ENCODE data around the gene ZDHHC17. TPM values are rescaled to one million over a fixed set of nuclear protein-coding genes. Genes with fewer than 3 reads are reported as not detected.

Gene ZDHHC17
- total RNA-seq, 2 experiments from 2014 or later = 17.6 to 22.7 TPM

DNA sequence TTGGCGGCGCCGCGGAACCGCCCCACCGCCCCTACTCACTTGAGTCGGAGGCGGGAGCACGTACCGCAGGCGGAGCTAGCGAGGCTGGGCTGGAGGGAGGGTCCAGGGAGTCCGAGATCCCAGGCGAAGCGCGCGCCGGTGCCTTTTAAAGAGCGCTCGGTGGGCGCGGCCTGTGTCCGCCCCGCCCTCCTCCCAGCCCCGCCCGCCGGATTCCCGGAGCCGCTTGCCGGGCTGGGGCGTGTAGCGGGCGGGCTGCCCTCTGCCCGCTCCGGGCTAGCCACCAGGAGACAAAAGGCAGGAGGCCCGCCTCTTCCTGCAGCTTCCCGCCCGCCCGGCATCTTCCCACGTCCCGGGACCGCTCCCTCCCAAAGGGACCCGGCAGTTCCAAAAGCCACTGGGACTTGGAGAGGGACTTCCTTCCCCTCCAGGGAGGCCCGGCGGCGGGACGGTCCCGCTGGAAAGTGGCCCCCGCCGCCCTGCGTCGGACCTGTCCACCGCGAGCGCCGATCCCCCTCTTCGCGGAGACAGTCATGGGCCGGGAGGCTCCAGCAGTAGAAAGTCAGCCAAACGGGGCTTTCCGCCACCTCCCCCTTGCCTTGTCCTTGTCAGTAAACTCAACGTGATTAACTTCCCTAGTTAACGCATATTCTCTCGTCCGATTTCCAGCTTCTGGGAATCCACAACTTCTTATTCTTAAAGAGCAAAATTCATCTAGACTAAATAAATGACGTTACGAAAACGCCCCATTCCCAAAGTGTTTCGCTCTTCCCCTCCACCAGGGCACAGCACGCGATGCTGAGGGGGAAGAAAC is 115.2 kb downstream of the ZDHHC17 start, which contains the start of gene CSRP2:
Gene CSRP2 (minus strand): TSS at position 121 of the 811 bp plus-strand sequence. CDS start 12,759 bp downstream, outside the sequence.
- Mint-ChIP-seq H3K9me3 (ENCODE audit: low read depth) (no peaks in the 10 kb centered on the region), H3K4me3 (peak within 1 kb of the TSS; percentile 76), H3K4me1 (peaks cover 14% of the 10 kb centered on the region), H3K27me3 (peaks cover 37% of the 10 kb centered on the region), H3K36me3 (ENCODE audit: low read depth) (no peaks in the 10 kb centered on the region), H3K27ac (peak within 1 kb of the TSS; percentile 23)
- ATAC-seq (peak; percentile 95), DNase-seq (peak; percentile 86)
- intact Hi-C loops (cut with DNase I, micrococcal nuclease) = loop anchor here (1.0 to 10.0 kb wide), 5 partner anchors 11 to 320 kb away; partner anchors contain the start of genes OSBPL8 (in 1 of the 2) and ZDHHC17 (in 1 of the 2)
- ChIA-PET POLR2A (no interaction called here), CTCF (interaction anchor here (0.6 to 1.0 kb wide), 3 partner anchors 23 to 132 kb away, joined by 3 to 4 read pairs (median 3); no protein-coding TSS in a partner anchor)

DNA sequence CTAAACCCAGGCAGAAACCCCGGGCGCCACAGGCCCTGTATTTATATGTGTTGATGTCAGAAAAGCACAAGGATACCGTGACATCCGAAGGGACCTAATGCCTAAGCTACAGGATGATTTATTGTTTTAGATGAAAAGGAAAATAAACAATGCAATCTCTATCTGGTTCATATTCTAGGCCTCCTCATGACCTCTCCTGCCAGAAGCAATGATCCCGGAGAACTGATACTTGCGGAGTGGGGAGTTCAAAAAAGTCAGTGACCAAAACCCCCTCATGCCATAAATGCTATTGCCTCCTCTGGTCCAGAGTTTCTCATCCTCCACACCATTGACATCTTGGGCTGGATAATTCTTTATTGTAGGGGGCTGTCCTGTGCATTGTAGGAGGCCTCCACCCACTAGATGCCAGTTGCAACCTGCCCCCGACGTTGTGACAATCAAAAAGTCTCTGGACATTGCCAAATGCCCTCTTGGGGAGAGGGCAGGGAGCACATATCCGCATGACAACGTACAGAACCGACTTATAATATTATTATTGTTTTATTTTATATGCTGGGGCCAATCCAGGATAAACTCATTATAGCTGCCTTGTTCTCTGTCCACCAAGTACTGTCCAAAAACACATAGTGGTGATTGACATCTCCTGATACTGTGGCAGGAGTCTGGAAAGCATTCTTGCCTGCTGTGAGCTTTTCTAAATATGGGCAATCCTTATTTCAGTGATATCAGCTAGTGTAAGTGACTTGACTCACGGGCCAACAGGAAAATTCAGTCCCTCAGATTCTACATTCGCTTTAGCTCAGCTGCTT is 116.0 kb downstream of the ZDHHC17 start:
- intact Hi-C loops (cut with DNase I, micrococcal nuclease) = loop anchor here (1.0 to 10.0 kb wide), 5 partner anchors 10 to 321 kb away; partner anchors contain the start of genes OSBPL8 (in 1 of the 2) and ZDHHC17 (in 1 of the 2)
- Mint-ChIP-seq H3K4me1 (peaks cover 14% of the 10 kb centered on the region), H3K27me3 (peaks cover 32% of the 10 kb centered on the region), H3K36me3 (ENCODE audit: low read depth) (no peaks in the 10 kb centered on the region), H3K27ac (no peak overlapping the region), H3K4me3 (peak overlapping the region; percentile 76), H3K9me3 (ENCODE audit: low read depth) (no peaks in the 10 kb centered on the region)
- CTCF ChIA-PET = interaction anchor here (1.0 kb wide), 1 partner anchor 131 kb away, joined by 3 read pairs; no protein-coding TSS in a partner anchor
- DNase-seq (peak; percentile 13), ATAC-seq (no peak)
- POLR2A ChIA-PET = no interaction called here

- no peak overlapping the region for H3K27ac Mint-ChIP-seq
- no peak overlapping the region for H3K4me3 Mint-ChIP-seq
- POLR2A ChIA-PET = no interaction called here
- no peak for DNase-seq
- no peaks in the 10 kb centered on the region for H3K9me3 Mint-ChIP-seq (ENCODE audit: low read depth)
- no peak for ATAC-seq
- intact Hi-C loops (cut with DNase I, micrococcal nuclease) = no loop called here
- CTCF ChIA-PET = interaction anchor here (0.6 kb wide), 1 partner anchor 10 kb away, joined by 3 read pairs; no protein-coding TSS in a partner anchor
- peaks cover 28% of the 10 kb centered on the region for H3K27me3 Mint-ChIP-seq
- H3K4me1 Mint-ChIP-seq = peaks cover 14% of the 10 kb centered on the region
- no peaks in the 10 kb centered on the region for H3K36me3 Mint-ChIP-seq (ENCODE audit: low read depth)
Measured at GRCh38 chr12:76880519-76881023, 116.7 kb downstream of the ZDHHC17 start.

DNA sequence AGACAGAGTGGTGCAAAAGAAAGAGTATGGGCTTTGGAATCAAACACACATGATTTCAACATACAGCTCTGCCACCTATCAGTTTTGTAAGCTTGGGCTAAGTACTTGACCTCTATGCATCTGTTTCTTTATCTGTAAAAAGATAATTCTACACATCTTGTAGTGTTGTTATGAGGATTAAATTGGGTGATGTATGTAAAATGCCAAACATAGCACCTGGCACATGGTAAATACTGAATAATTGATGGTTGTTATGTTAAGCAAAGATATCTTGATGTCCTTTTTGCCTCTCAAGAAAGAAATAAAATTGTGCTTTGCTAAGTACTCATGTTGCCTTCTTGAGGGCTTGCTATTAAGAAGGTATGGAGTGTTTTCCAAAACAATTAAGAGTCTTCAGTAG is 117.2 kb downstream of the ZDHHC17 start:
- ATAC-seq (no peak), DNase-seq (no peak)
- H3K27me3 Mint-ChIP-seq = peaks cover 26% of the 10 kb centered on the region
- H3K9me3 Mint-ChIP-seq (ENCODE audit: low read depth) = no peaks in the 10 kb centered on the region
- no peak overlapping the region for H3K4me3 Mint-ChIP-seq
- intact Hi-C loops (cut with DNase I, micrococcal nuclease) = no loop called here
- ChIA-PET POLR2A (no interaction called here), CTCF (interaction anchor here (0.6 kb wide), 1 partner anchor 11 kb away, joined by 3 read pairs; no protein-coding TSS in a partner anchor)
- H3K4me1 Mint-ChIP-seq = peaks cover 14% of the 10 kb centered on the region
- H3K27ac Mint-ChIP-seq = no peak overlapping the region
- no peaks in the 10 kb centered on the region for H3K36me3 Mint-ChIP-seq (ENCODE audit: low read depth)

DNA sequence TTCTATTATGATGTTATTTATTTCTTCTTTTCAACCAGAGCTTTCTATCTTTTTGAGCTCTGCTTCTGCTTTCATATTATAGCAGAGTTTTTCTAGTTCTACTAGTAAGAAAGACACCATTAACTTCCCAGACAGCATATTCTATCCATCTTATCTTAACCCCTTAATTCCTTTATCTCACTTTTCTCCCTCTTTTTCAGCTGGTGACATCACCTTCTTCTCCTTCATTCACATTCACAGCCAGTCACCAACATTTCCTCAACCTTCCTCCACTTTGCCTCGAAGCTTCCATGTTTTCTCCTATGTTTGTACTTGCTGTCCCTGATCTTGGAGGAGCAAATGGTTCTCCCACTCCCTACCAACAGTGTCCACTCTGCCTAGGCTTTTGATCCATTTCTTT is 118.5 kb downstream of the ZDHHC17 start:
- H3K4me3 Mint-ChIP-seq = no peak overlapping the region
- no peak overlapping the region for H3K27ac Mint-ChIP-seq
- intact Hi-C loops (cut with DNase I, micrococcal nuclease) = no loop called here
- H3K27me3 Mint-ChIP-seq = peaks cover 22% of the 10 kb centered on the region
- ChIA-PET CTCF (interaction anchor here (0.6 to 1.2 kb wide), 3 partner anchors 69 to 906 kb away, joined by 3 read pairs; no protein-coding TSS in a partner anchor), POLR2A (no interaction called here)
- DNase-seq (no peak), ATAC-seq (no peak)
- H3K9me3 Mint-ChIP-seq (ENCODE audit: low read depth) = no peaks in the 10 kb centered on the region
- H3K36me3 Mint-ChIP-seq (ENCODE audit: low read depth) = no peaks in the 10 kb centered on the region
- H3K4me1 Mint-ChIP-seq = peaks cover 13% of the 10 kb centered on the region

- CTCF ChIA-PET = interaction anchor here (0.9 kb wide), 1 partner anchor 16 kb away, joined by 3 read pairs; no protein-coding TSS in a partner anchor
- no peak for DNase-seq
- Mint-ChIP-seq H3K4me3 (no peak overlapping the region), H3K9me3 (ENCODE audit: low read depth) (no peaks in the 10 kb centered on the region), H3K27ac (no peak overlapping the region), H3K27me3 (peaks cover 16% of the 10 kb centered on the region), H3K4me1 (peaks cover 6% of the 10 kb centered on the region), H3K36me3 (ENCODE audit: low read depth) (no peaks in the 10 kb centered on the region)
- no peak for ATAC-seq
- POLR2A ChIA-PET = no interaction called here
- intact Hi-C loops (cut with DNase I, micrococcal nuclease) = no loop called here
Measured at GRCh38 chr12:76883151-76883550, 119.2 kb downstream of the ZDHHC17 start.

DNA sequence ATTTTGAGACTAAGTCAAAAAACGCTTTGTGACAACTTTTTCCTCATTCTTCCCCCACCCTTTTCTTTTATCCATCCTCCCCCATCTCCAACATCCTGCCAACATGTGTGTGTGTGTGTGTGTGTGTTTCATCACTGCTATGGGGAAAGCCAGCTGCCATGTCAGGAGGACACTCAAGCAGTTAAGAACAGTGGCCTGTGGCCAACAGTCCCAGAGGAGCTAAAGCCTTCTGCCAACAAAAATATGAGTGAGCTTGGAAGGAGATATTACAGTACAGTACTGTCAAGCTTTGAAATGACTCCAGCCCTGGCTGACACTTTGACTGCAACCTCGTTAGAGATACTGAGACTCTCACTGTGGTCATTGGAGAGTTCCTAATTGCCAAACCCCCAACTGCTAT is 119.9 kb downstream of the ZDHHC17 start:
- ATAC-seq = no peak
- H3K4me1 Mint-ChIP-seq = peaks cover 3% of the 10 kb centered on the region
- no peak overlapping the region for H3K4me3 Mint-ChIP-seq
- no peak for DNase-seq
- intact Hi-C loops (cut with DNase I, micrococcal nuclease) = no loop called here
- CTCF ChIA-PET = interaction anchor here (0.6 to 0.9 kb wide), 2 partner anchors 17 to 49 kb away, joined by 3 read pairs; no protein-coding TSS in a partner anchor
- no peaks in the 10 kb centered on the region for H3K9me3 Mint-ChIP-seq (ENCODE audit: low read depth)
- no peaks in the 10 kb centered on the region for H3K36me3 Mint-ChIP-seq (ENCODE audit: low read depth)
- H3K27ac Mint-ChIP-seq = no peak overlapping the region
- POLR2A ChIA-PET = no interaction called here
- peaks cover 13% of the 10 kb centered on the region for H3K27me3 Mint-ChIP-seq

DNA sequence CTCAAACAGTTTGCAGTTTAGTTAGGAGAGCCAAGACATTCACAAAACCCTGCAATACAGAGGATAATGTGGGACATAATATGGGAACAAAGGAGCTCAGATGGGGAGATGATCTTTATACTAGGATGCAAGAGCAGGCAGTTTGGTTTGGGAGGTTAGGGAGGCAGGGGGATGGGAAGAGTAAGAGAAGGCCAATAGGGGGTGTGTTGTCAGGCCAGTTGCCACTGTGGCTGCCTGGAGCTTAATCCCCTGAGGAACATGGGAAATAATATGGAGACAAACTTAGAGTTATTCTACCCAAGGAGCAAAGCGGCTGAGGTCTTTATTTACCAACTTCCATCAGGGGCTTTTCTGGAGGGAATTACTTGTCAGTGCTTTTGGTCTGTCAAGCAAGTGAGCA is 124.9 kb downstream of the ZDHHC17 start:
- Mint-ChIP-seq H3K4me1 (peaks cover 18% of the 10 kb centered on the region), H3K27ac (no peak overlapping the region), H3K9me3 (ENCODE audit: low read depth) (no peaks in the 10 kb centered on the region), H3K4me3 (no peak overlapping the region), H3K36me3 (ENCODE audit: low read depth) (no peaks in the 10 kb centered on the region), H3K27me3 (peaks cover 6% of the 10 kb centered on the region)
- ChIA-PET CTCF (no interaction called here), POLR2A (no interaction called here)
- no peak for ATAC-seq
- intact Hi-C loops (cut with DNase I, micrococcal nuclease) = no loop called here
- no peak for DNase-seq

DNA sequence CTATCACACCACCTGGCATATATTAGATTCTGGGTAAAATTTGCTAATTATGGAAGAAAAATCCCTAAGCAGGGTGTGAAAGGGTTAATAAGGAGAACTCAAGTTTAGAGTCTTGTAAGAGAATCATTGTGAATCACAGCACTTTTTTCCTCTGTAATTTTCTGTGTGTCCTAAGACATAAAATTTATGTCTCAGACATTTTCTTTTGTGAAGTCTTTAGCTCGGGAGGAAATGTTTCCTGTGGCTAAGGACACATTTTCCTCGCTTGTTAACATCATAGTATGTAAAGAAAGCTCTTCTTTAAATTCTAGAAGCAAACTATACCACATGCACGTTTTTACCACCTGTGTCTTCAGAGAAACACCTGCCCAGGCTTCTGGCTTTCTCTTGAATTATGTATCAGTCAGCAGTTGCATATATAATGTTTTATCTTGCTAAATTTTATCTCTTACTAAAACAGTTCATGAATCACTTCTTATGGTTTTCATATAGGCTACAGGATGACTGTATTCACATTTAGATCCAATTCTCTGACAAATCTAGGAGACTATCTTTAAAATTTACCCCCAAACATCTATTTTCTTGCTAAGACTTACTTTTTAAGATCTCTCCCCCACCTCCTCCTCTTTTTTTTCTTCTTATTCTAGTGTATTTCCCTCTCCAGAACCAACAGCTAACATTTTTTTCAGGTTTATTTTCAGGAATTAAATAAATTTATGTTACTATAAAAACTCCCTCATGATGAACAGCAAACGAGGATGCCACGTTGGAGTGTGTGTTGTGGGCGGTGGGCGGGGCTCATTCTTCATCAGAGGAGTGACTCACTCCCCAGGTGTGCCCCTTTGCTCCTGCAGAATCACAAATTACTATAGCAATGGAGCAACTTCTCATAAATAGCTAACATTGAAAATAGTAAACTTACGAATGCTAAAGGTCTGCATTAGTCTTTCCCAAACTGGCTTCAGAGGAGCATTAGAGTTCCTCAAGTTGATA is 126.5 kb downstream of the ZDHHC17 start:
- Mint-ChIP-seq H3K27me3 (peaks cover 6% of the 10 kb centered on the region), H3K9me3 (ENCODE audit: low read depth) (no peaks in the 10 kb centered on the region), H3K4me3 (no peak overlapping the region), H3K27ac (peak overlapping the region; percentile 74), H3K4me1 (peaks cover 18% of the 10 kb centered on the region), H3K36me3 (ENCODE audit: low read depth) (no peaks in the 10 kb centered on the region)
- POLR2A ChIA-PET = interaction anchor here (0.6 kb wide), 1 partner anchor 421 kb away, joined by 4 read pairs; no protein-coding TSS in a partner anchor
- DNase-seq = peak; percentile 84
- ATAC-seq = peak; percentile 78
- CTCF ChIA-PET = interaction anchor here (1.0 to 1.3 kb wide), 3 partner anchors 13 to 120 kb away, joined by 3 to 4 read pairs (median 3); no protein-coding TSS in a partner anchor
- intact Hi-C loops (cut with DNase I, micrococcal nuclease) = loop anchor here in 1 of 2 experiments (1.0 kb wide), 1 partner anchor 11 kb away; the partner anchor contains the start of gene CSRP2

GRCh38 chr12:76891609-76892008 is 127.7 kb downstream of the ZDHHC17 start:
- DNase-seq (no peak), ATAC-seq (peak; percentile 59)
- POLR2A ChIA-PET = no interaction called here
- Mint-ChIP-seq H3K9me3 (ENCODE audit: low read depth) (no peaks in the 10 kb centered on the region), H3K4me3 (no peak overlapping the region), H3K27ac (no peak overlapping the region), H3K27me3 (peaks cover 4% of the 10 kb centered on the region), H3K36me3 (ENCODE audit: low read depth) (no peaks in the 10 kb centered on the region), H3K4me1 (peaks cover 18% of the 10 kb centered on the region)
- CTCF ChIA-PET = no interaction called here
- intact Hi-C loops (cut with DNase I, micrococcal nuclease) = no loop called here

Data from activated CD4-positive, alpha-beta T cell treated with anti-CD3 and anti-CD28 coated beads for 36 hours (primary cell).